Body of pancreas (tissue), 4 donors: Measurements from ENCODE around the gene MAZ.

Experiments used
- POLR2A ChIP-seq, 3 donors: fragments of 450-650 bp; IDR thresholded peaks; one replicate each; pipeline ENCODE4 v1.6.1; 2016; ENCODE audit warnings: antibody characterized with exemption in 3 of 3, mild to moderate bottlenecking in 2 of 3
- TF ChIP-seq, protein P1 (sequence below), 7 experiments: fragments of 450-650 bp in 4 of 7; fragments of 200-600 bp in 3 of 7; sonication (generic) in 3 of 7; IDR thresholded peaks; one replicate each; pipeline ENCODE4 v1.5.1; 2016 to 2019; ENCODE audit warnings: antibody characterized with exemption in 7 of 7

DNA sequence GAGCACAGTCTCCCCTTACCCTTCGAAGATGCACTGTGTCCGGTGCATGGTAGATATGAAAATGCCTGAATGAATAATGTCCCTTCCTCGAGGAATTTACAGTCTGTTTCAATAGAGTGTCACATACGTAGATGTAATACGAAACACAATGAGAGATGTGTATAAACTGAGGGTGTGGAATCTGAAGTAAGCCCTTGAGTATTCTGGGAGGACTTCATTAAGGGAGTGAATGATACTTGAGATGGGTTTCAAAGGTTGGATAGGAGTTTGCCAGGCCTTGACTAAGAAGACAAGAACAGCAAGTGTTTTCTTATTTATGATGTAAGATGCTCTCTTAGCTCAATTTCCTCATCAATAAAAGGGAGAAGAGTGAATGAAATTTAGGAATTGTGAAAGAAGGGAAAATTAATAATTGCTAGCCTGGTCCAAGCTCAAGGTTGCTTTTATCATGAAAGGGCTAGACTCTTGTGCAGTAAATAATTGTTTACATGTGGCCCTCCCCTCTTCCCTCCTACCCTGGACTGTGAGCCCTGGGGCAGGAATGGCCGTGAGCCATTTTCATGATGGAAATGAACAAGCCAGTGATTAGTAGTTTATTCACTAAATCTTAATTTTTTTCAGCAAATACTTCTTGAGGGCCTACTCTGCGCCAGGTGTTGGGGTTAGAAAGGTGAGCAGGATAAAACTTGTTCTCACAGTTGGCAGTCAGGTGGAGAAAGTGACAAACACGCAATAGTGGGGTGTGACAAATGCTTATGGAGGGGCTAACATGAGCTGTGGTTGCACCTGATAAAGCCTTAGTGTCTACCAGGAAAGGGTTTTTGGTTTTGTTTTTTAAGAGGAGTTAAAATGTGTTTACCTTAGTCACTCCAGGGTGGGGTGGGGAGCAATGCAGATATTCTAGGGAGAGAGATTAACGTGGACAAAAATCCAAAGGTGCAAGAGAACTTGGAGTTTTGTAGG, 14.2 kb upstream of the MAZ start:
- TF ChIP-seq, protein P1, sequence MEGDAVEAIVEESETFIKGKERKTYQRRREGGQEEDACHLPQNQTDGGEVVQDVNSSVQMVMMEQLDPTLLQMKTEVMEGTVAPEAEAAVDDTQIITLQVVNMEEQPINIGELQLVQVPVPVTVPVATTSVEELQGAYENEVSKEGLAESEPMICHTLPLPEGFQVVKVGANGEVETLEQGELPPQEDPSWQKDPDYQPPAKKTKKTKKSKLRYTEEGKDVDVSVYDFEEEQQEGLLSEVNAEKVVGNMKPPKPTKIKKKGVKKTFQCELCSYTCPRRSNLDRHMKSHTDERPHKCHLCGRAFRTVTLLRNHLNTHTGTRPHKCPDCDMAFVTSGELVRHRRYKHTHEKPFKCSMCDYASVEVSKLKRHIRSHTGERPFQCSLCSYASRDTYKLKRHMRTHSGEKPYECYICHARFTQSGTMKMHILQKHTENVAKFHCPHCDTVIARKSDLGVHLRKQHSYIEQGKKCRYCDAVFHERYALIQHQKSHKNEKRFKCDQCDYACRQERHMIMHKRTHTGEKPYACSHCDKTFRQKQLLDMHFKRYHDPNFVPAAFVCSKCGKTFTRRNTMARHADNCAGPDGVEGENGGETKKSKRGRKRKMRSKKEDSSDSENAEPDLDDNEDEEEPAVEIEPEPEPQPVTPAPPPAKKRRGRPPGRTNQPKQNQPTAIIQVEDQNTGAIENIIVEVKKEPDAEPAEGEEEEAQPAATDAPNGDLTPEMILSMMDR (IDR thresholded peaks at IDR 0.05): no peak
- TF ChIP-seq POLR2A (IDR thresholded peaks at IDR 0.05): no peak
